CD4-positive, alpha-beta memory T cell (primary cell): Measurements from ENCODE around the gene PIP4K2B. TPM values are rescaled to one million over a fixed set of nuclear protein-coding genes. Genes with fewer than 3 reads are reported as not detected.
"Not testable (repeated sequence)": the region's sequence is repeated elsewhere in the genome, so short reads cannot be mapped to it uniquely, and the experiment has no call there.

ENCODE experiments used
- CTCF ChIA-PET: fragments of 350-600 bp; sonication (Branson Sonifier 250); formaldehyde crosslinking; loops from one replicate; lab custom pipeline; 2021; ENCODE audit warnings: inconsistent platforms; ENCODE audit not compliant: partially characterized antibody; lab: Charles Lee
- POLR2A ChIA-PET: fragments of 350-600 bp; sonication (Branson Sonifier 250); formaldehyde crosslinking; loops from one replicate; lab custom pipeline; 2021; ENCODE audit not compliant: partially characterized antibody; lab: Charles Lee
- DNase-seq, 5 donors: peaks; one replicate each; pipeline versions ENCODE4 v3.0.0 to v3.0.0-alpha.2; 2020 to 2022; ENCODE audit warnings: mixed read lengths in 1 of 5
- H3K27ac ChIP-seq: one replicate; pipeline ENCODE4 v1.7.0; 2013; ENCODE audit warnings: low read depth, low read length
- H3K27me3 ChIP-seq: 2 replicates; pipeline ENCODE4 v1.7.0; 2013; ENCODE audit warnings: mild to moderate bottlenecking, low read length, moderate library complexity; ENCODE audit not compliant: insufficient read depth
- H3K36me3 ChIP-seq: 2 replicates; pipeline ENCODE4 v1.7.0; 2013; ENCODE audit warnings: mild to moderate bottlenecking, low read length, moderate library complexity; ENCODE audit not compliant: insufficient read depth
- H3K4me1 ChIP-seq: 2 replicates; pipeline ENCODE4 v1.7.0; 2013; ENCODE audit warnings: mild to moderate bottlenecking, low read length, moderate library complexity; ENCODE audit not compliant: insufficient read depth
- H3K4me3 ChIP-seq, 2 donors: one replicate each; pipeline ENCODE4 v1.7.0; 2013; ENCODE audit warnings: low read length in 2 of 2, mild to moderate bottlenecking in 1 of 2
- H3K9me3 ChIP-seq, 2 donors: one replicate each; pipeline ENCODE4 v1.7.0; 2013; ENCODE audit warnings: low read length in 2 of 2, control low read depth in 1 of 2; ENCODE audit not compliant: control insufficient read depth in 1 of 2
- H3K27ac Mint-ChIP-seq, 7 donors: one replicate each; pipeline ENCODE4 v1.8.0; 2020 to 2021; ENCODE audit warnings: mixed read lengths in 7 of 7, mild to moderate bottlenecking in 6 of 7, inconsistent platforms in 3 of 7, moderate library complexity in 3 of 7
- H3K27me3 Mint-ChIP-seq, 2 donors: one replicate each; pipeline ENCODE4 v1.8.0; 2020 to 2021; ENCODE audit warnings: mixed read lengths in 2 of 2
- H3K36me3 Mint-ChIP-seq, 2 donors: one replicate each; pipeline ENCODE4 v1.8.0; 2020 to 2021; ENCODE audit warnings: mixed read lengths in 2 of 2, inconsistent platforms in 1 of 2, mild to moderate bottlenecking in 1 of 2
- H3K4me1 Mint-ChIP-seq, 4 donors: one replicate each; pipeline ENCODE4 v1.8.0; 2020 to 2021; ENCODE audit warnings: mixed read lengths in 4 of 4, mild to moderate bottlenecking in 1 of 4
- H3K4me3 Mint-ChIP-seq, 8 donors: one replicate each; pipeline ENCODE4 v1.8.0; 2020 to 2021; ENCODE audit warnings: mixed read lengths in 8 of 8, mild to moderate bottlenecking in 7 of 8, moderate library complexity in 6 of 8, inconsistent platforms in 3 of 8
- H3K9me3 Mint-ChIP-seq, 8 donors: one replicate each; pipeline ENCODE4 v1.8.0; 2020 to 2021; ENCODE audit warnings: mixed read lengths in 8 of 8, mild to moderate bottlenecking in 5 of 8, inconsistent platforms in 3 of 8, moderate library complexity in 1 of 8
- intact Hi-C: fragments of 100-400 bp; cut with micrococcal nuclease; formaldehyde crosslinking; loops from one replicate; pipeline ENCODE4 v1.15.1; 2023
- polyA plus RNA-seq, 2 donors: library from polyadenylated mRNA; unstranded; fragments of 300-500 nt; fragmentation: Illumina TruSeq; gene quantifications; one replicate each; pipeline ENCODE4 v1.2.3, GENCODE V29; 2021
- total RNA-seq, 2 experiments: library from RNA; stranded (reverse); gene quantifications; one replicate each; pipeline ENCODE4 v1.2.3, GENCODE V29; 2021

PIP4K2B gene
- total and polyA plus RNA-seq, 4 experiments from 2014 or later: 10.2 to 66.3 (median 36.2) TPM

- intact Hi-C loops: no loop called here
Measured at GRCh38 chr17:38796451-38797157, 2.8 kb downstream of the PIP4K2B start.

GRCh38 chr17:38794221-38794620 is 5.1 kb downstream of the PIP4K2B start:
- H3K27ac ChIP-seq: no peak overlapping the region
- peaks cover 27% of the 10 kb centered on the region for H3K4me1 ChIP-seq
- no peaks in the 10 kb centered on the region for H3K9me3 ChIP-seq
- ChIA-PET CTCF (interaction anchor here (1.1 kb wide), 1 partner anchor 189 kb away, joined by 4 read pairs; no protein-coding TSS in a partner anchor), POLR2A (interaction anchor here (0.6 kb wide), 1 partner anchor 29 kb away, joined by 3 read pairs; no protein-coding TSS in a partner anchor)
- no peak overlapping the region for H3K4me3 ChIP-seq
- no peak for DNase-seq
- H3K4me1 Mint-ChIP-seq: peaks cover 24 to 67% (median 53%) of the 10 kb centered on the region in 4 donors
- no peaks in the 10 kb centered on the region for H3K27me3 ChIP-seq
- no peaks in the 10 kb centered on the region for H3K27me3 Mint-ChIP-seq
- H3K4me3 Mint-ChIP-seq: no peak overlapping the region
- intact Hi-C loops: no loop called here
- peaks cover 8 to 40% of the 10 kb centered on the region in 2 donors for H3K36me3 Mint-ChIP-seq
- H3K27ac Mint-ChIP-seq: peak overlapping the region in 1 of 7 donors; percentile 48
- H3K9me3 Mint-ChIP-seq: no peaks in the 10 kb centered on the region
- no peaks in the 10 kb centered on the region for H3K36me3 ChIP-seq

More at GRCh38 chr17:38796451-38797157, 2.8 kb downstream of the PIP4K2B start:
- peak overlapping the region in 6 of 7 donors; percentile 15 to 89 (median 45) for H3K27ac Mint-ChIP-seq
- CTCF ChIA-PET: no interaction called here
- H3K4me3 ChIP-seq: no peak overlapping the region
- no peak for DNase-seq
- POLR2A ChIA-PET: interaction anchor here (5.1 kb wide), 1 partner anchor 72 kb away, joined by 27 read pairs; the partner anchor contains the start of gene LASP1
- H3K27me3 Mint-ChIP-seq: no peaks in the 10 kb centered on the region
- H3K4me1 ChIP-seq: peaks cover 27% of the 10 kb centered on the region
- H3K9me3 Mint-ChIP-seq: peaks cover 0 to 2% (median 0%) of the 10 kb centered on the region in 8 donors
- H3K27me3 ChIP-seq: no peaks in the 10 kb centered on the region
- H3K36me3 ChIP-seq: peaks cover 3% of the 10 kb centered on the region
- no peak overlapping the region for H3K27ac ChIP-seq
- H3K4me3 Mint-ChIP-seq: peak overlapping the region in 7 of 8 donors; percentile 17 to 97 (median 47)
- peaks cover 11 to 39% of the 10 kb centered on the region in 2 donors for H3K36me3 Mint-ChIP-seq
- peaks cover 30 to 62% (median 46%) of the 10 kb centered on the region in 4 donors for H3K4me1 Mint-ChIP-seq
- no peaks in the 10 kb centered on the region for H3K9me3 ChIP-seq

- POLR2A ChIA-PET: no interaction called here
- no peak overlapping the region for H3K4me3 Mint-ChIP-seq
- CTCF ChIA-PET: interaction anchor here (0.6 to 0.8 kb wide), 2 partner anchors 17 to 444 kb away, joined by 3 read pairs; no protein-coding TSS in a partner anchor
Measured at GRCh38 chr17:38791162-38791561, 8.2 kb downstream of the PIP4K2B start.

GRCh38 chr17:38790148-38790707 is 9.1 kb downstream of the PIP4K2B start:
- peaks cover 0 to 35% (median 26%) of the 10 kb centered on the region in 4 donors for H3K4me1 Mint-ChIP-seq
- H3K27ac ChIP-seq, H3K27me3 ChIP-seq, H3K4me3 Mint-ChIP-seq, H3K4me3 ChIP-seq, DNase-seq, H3K27ac Mint-ChIP-seq, POLR2A ChIA-PET, CTCF ChIA-PET, intact Hi-C loops, H3K4me1 ChIP-seq, H3K9me3 Mint-ChIP-seq, H3K27me3 Mint-ChIP-seq, H3K9me3 ChIP-seq: not testable (repeated sequence)
- H3K36me3 Mint-ChIP-seq: peaks cover 12 to 40% of the 10 kb centered on the region in 2 donors
- peaks cover 12% of the 10 kb centered on the region for H3K36me3 ChIP-seq

More at GRCh38 chr17:38791162-38791561, 8.2 kb downstream of the PIP4K2B start:
- DNase-seq: no peak
- H3K36me3 Mint-ChIP-seq: peaks cover 5 to 32% of the 10 kb centered on the region in 2 donors
- Histone ChIP-seq H3K36me3 (peaks cover 5% of the 10 kb centered on the region), H3K27me3 (no peaks in the 10 kb centered on the region), H3K9me3 (no peaks in the 10 kb centered on the region), H3K27ac (no peak overlapping the region), H3K4me3 (no peak overlapping the region), H3K4me1 (peaks cover under 1% of the 10 kb centered on the region)
- intact Hi-C loops: no loop called here
- H3K27me3 Mint-ChIP-seq: no peaks in the 10 kb centered on the region
- H3K4me1 Mint-ChIP-seq: peaks cover 0 to 44% (median 28%) of the 10 kb centered on the region in 4 donors
- H3K27ac Mint-ChIP-seq: no peak overlapping the region
- H3K9me3 Mint-ChIP-seq: no peaks in the 10 kb centered on the region

GRCh38 chr17:38789185-38789584 is 10.2 kb downstream of the PIP4K2B start:
- ChIA-PET POLR2A (interaction anchor here (1.2 kb wide), 1 partner anchor 29 kb away, joined by 3 read pairs; no protein-coding TSS in a partner anchor), CTCF (no interaction called here)
- H3K9me3 Mint-ChIP-seq: no peaks in the 10 kb centered on the region
- no peak overlapping the region for H3K4me3 Mint-ChIP-seq
- Histone ChIP-seq H3K36me3 (peaks cover 19% of the 10 kb centered on the region), H3K4me1 (no peaks in the 10 kb centered on the region), H3K27me3 (no peaks in the 10 kb centered on the region), H3K9me3 (no peaks in the 10 kb centered on the region), H3K27ac (no peak overlapping the region), H3K4me3 (no peak overlapping the region)
- peaks cover 0 to 28% (median 22%) of the 10 kb centered on the region in 4 donors for H3K4me1 Mint-ChIP-seq
- peak overlapping the region in 1 of 7 donors; percentile 73 for H3K27ac Mint-ChIP-seq
- no peaks in the 10 kb centered on the region for H3K27me3 Mint-ChIP-seq
- no peak for DNase-seq
- peaks cover 21 to 47% of the 10 kb centered on the region in 2 donors for H3K36me3 Mint-ChIP-seq
- intact Hi-C loops: no loop called here

- H3K27ac Mint-ChIP-seq: peak overlapping the region in 1 of 7 donors; percentile 8
- H3K9me3 Mint-ChIP-seq, POLR2A ChIA-PET, H3K27me3 Mint-ChIP-seq, intact Hi-C loops, H3K9me3 ChIP-seq, H3K27ac ChIP-seq, H3K4me1 ChIP-seq, H3K27me3 ChIP-seq, H3K4me3 Mint-ChIP-seq, H3K4me3 ChIP-seq, DNase-seq: not testable (repeated sequence)
- peaks cover 27% of the 10 kb centered on the region for H3K36me3 ChIP-seq
- peaks cover 16 to 48% of the 10 kb centered on the region in 2 donors for H3K36me3 Mint-ChIP-seq
- H3K4me1 Mint-ChIP-seq: peaks cover 0 to 22% (median 19%) of the 10 kb centered on the region in 4 donors
- CTCF ChIA-PET: interaction anchor here (1.4 kb wide), 1 partner anchor 33 kb away, joined by 4 read pairs; no protein-coding TSS in a partner anchor
Measured at GRCh38 chr17:38787999-38788398, 11.4 kb downstream of the PIP4K2B start.

GRCh38 chr17:38786372-38786771 is 13.0 kb downstream of the PIP4K2B start:
- peaks cover 36% of the 10 kb centered on the region for H3K36me3 ChIP-seq
- H3K9me3 ChIP-seq: no peaks in the 10 kb centered on the region
- no peak overlapping the region for H3K27ac ChIP-seq
- no peaks in the 10 kb centered on the region for H3K27me3 Mint-ChIP-seq
- no peaks in the 10 kb centered on the region for H3K27me3 ChIP-seq
- CTCF ChIA-PET: no interaction called here
- H3K4me3 Mint-ChIP-seq: no peak overlapping the region
- no peak overlapping the region for H3K27ac Mint-ChIP-seq
- H3K9me3 Mint-ChIP-seq: no peaks in the 10 kb centered on the region
- H3K4me1 ChIP-seq: no peaks in the 10 kb centered on the region
- POLR2A ChIA-PET: interaction anchor here (1.8 kb wide), 1 partner anchor 12 kb away, joined by 5 read pairs; no protein-coding TSS in a partner anchor
- peaks cover 16 to 57% of the 10 kb centered on the region in 2 donors for H3K36me3 Mint-ChIP-seq
- intact Hi-C loops: no loop called here
- no peak overlapping the region for H3K4me3 ChIP-seq
- H3K4me1 Mint-ChIP-seq: peaks cover 0 to 17% (median 14%) of the 10 kb centered on the region in 4 donors
- no peak for DNase-seq
